Measurements from ENCODE around the gene CSNK2A2. TPM values are rescaled to one million over a fixed set of nuclear protein-coding genes. Genes with fewer than 3 reads are reported as not detected.

Gene CSNK2A2
- total and polyA plus RNA-seq, 8 donors: 18.3 to 59.0 (median 38.4) TPM

DNA sequence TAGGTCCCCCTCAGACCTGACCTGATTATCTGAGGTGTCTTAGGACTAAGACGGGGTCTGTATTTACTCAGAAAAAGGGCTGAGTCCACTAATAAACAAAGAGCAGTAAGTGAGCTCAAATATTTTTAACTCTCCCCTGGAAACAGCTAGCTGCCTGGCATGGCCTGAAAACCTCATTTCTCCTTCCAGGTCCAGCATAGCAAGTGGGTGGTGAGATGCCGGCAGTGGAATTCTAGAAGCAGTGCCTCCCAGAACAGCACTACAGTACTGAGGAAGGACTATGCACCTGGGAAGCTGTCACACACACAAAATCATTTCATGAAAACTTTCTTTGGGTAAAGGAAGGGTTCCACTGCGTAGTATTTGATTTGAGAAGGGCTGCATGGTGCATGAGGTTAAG lies 39.2 kb downstream of the CSNK2A2 start:
- Histone ChIP-seq H3K4me1 (no peaks in the 10 kb centered on the region), H3K9me3 (no peaks in the 10 kb centered on the region), H3K27me3 (no peaks in the 10 kb centered on the region), H3K27ac (no peak overlapping the region), H3K36me3 (peaks cover 5 to 37% (median 11%) of the 10 kb centered on the region in 3 donors), H3K4me3 (no peak overlapping the region)
- FAIRE-seq: no peak
- 70 to 92% methylated on average over 3 of the region's 3 CpGs for WGBS, 2 donors
- intact Hi-C loops (cut with DNase I): no loop called here
- TF ChIP-seq, protein P1, sequence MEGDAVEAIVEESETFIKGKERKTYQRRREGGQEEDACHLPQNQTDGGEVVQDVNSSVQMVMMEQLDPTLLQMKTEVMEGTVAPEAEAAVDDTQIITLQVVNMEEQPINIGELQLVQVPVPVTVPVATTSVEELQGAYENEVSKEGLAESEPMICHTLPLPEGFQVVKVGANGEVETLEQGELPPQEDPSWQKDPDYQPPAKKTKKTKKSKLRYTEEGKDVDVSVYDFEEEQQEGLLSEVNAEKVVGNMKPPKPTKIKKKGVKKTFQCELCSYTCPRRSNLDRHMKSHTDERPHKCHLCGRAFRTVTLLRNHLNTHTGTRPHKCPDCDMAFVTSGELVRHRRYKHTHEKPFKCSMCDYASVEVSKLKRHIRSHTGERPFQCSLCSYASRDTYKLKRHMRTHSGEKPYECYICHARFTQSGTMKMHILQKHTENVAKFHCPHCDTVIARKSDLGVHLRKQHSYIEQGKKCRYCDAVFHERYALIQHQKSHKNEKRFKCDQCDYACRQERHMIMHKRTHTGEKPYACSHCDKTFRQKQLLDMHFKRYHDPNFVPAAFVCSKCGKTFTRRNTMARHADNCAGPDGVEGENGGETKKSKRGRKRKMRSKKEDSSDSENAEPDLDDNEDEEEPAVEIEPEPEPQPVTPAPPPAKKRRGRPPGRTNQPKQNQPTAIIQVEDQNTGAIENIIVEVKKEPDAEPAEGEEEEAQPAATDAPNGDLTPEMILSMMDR (IDR thresholded peaks at IDR 0.05): no peak
- DNase-seq: no peak
- no peak for ATAC-seq

DNA sequence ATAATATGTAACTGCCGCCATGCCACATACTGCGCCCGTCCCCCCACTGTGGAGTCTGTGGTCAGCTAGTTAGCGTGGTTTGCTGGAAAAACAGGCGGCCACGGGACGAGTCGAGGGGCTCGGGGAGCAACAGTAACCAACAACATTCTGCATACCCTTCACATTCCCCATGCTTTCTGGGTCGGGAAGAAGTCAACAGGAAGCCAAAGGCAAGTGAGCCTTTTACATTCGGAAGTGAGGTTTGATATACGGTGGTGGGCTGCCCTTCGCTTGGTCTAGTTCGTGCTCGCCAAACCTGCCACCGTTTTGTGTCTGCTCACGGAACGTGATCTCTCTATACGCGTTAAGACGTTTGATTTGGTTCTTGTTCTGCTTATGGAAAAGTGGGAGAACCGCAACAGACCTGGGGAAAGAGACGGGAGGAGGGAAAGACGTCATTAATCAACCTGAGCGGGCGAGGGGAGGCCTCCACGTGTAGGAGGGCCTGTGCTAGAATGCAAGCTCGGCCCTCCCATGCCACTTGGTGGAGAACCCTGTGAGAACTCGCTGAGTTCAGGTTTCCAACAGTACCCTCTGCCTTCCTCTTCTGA lies 39.9 kb downstream of the CSNK2A2 start:
- H3K9me3 ChIP-seq: no peaks in the 10 kb centered on the region
- intact Hi-C loops (cut with DNase I): no loop called here
- FAIRE-seq (no peak), ATAC-seq (no peak), DNase-seq (no peak)
- TF ChIP-seq, protein P1 (IDR thresholded peaks at IDR 0.05): no peak
- no peaks in the 10 kb centered on the region for H3K27me3 ChIP-seq
- H3K4me3 ChIP-seq: no peak overlapping the region
- H3K27ac ChIP-seq: no peak overlapping the region
- WGBS, 2 donors: 84 to 85% methylated on average over 29 of the region's 29 CpGs
- H3K4me1 ChIP-seq: no peaks in the 10 kb centered on the region
- peaks cover 5 to 30% (median 7%) of the 10 kb centered on the region in 3 donors for H3K36me3 ChIP-seq

DNA sequence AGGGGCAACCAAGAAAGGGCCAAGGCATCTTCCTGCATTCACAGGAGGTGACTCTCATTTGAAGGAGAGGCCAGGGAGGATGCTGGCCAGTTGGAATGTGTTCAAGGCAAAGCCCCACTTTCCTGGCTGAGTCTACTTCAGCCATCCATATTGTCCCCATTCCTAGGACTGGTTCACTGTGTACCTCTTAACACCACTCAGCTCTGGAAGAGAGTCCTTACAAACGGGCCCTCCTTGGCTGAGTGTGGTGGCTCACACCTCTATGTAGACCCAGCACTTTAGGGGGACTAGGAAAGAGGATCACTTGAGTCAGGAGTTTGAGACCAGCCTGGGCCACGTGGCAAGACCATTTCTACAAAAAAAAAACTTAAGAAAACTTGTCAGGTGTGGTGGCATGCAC lies 40.7 kb downstream of the CSNK2A2 start:
- TF ChIP-seq, protein P1 (IDR thresholded peaks at IDR 0.05): no peak
- peaks cover 0 to 22% (median 3%) of the 10 kb centered on the region in 3 donors for H3K36me3 ChIP-seq
- no peaks in the 10 kb centered on the region for H3K9me3 ChIP-seq
- no peak for ATAC-seq
- H3K4me3 ChIP-seq: no peak overlapping the region
- FAIRE-seq: no peak
- no peaks in the 10 kb centered on the region for H3K27me3 ChIP-seq
- H3K4me1 ChIP-seq: no peaks in the 10 kb centered on the region
- WGBS, 2 donors: 65 to 86% methylated on average over 2 of the region's 2 CpGs
- intact Hi-C loops (cut with DNase I): no loop called here
- H3K27ac ChIP-seq: no peak overlapping the region
- DNase-seq: no peak

DNA sequence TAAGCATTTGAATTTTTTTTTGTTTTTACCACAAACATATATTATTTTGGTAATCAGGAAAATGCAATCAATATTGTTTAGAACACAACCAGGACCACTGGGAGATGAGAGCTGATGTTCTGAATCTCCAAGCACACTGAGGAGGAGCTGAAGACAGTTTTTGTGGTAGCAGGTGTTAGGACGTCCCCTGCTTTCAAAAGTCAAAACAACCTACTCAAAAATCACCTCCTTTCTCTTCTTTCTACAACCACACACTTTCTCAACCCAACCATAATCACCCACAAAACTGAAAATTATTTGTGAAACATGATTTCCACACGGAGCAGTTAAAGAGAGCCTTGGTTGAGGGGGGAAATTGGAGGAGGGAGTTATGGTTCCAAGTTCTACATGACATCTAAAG lies 42.1 kb downstream of the CSNK2A2 start:
- Histone ChIP-seq H3K9me3 (no peaks in the 10 kb centered on the region), H3K27ac (no peak overlapping the region), H3K27me3 (no peaks in the 10 kb centered on the region), H3K4me1 (no peaks in the 10 kb centered on the region), H3K4me3 (no peak overlapping the region), H3K36me3 (peaks cover 0 to 10% (median 0%) of the 10 kb centered on the region in 3 donors)
- WGBS, 2 donors: 49 to 57% methylated on average over 2 of the region's 2 CpGs
- DNase-seq: no peak
- TF ChIP-seq, protein P1 (IDR thresholded peaks at IDR 0.05): no peak
- FAIRE-seq: no peak
- no peak for ATAC-seq
- intact Hi-C loops (cut with DNase I): no loop called here

DNA sequence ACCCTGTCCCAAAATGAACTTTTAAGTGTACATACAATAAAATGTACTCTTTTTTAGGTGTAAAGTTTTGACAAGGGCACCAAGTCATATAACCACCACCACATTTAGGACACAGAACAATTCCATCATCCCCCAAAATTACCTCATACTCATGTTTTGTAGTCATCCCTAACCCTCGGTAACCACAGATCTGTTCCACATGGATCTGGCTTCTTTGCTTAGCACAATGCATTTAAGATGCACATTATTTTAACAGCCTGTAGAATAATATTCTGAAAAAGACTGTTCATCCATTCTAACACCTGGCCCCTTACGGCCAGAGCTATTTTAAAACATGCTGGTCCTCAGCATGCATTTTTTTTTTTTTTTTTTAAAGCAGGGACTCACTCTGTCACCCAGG lies 43.6 kb downstream of the CSNK2A2 start:
- TF ChIP-seq, protein P1 (IDR thresholded peaks at IDR 0.05): no peak
- Histone ChIP-seq H3K4me3 (no peak overlapping the region), H3K9me3 (no peaks in the 10 kb centered on the region), H3K27me3 (no peaks in the 10 kb centered on the region), H3K36me3 (no peaks in the 10 kb centered on the region), H3K27ac (no peak overlapping the region), H3K4me1 (no peaks in the 10 kb centered on the region)
- ATAC-seq: no peak
- no peak for FAIRE-seq
- DNase-seq: no peak
- intact Hi-C loops (cut with DNase I): no loop called here
- 84 to 95% methylated on average over 2 of the region's 2 CpGs for WGBS, 2 donors
